K562 (cell line): Measurements from ENCODE around the gene ADAM8. TPM values are rescaled to one million over a fixed set of nuclear protein-coding genes. Genes with fewer than 3 reads are reported as not detected.
A peak's percentile ranks its signal among the peaks of the same experiment; 100 is the strongest.

Experiments
- CBX5 ChIP-seq: IDR thresholded peaks from 2 replicates; pipeline ENCODE4 v1.6.1; 2014; ENCODE audit warnings: low read depth, borderline replicate concordance
- CTCF ChIP-seq, 3 experiments: IDR thresholded peaks in 2 of 3; conservative IDR thresholded peaks in 1 of 3; 2 replicates each; pipeline ENCODE4 v1.5.1; 2011 to 2012; ENCODE audit warnings: low read length in 3 of 3, mild to moderate bottlenecking in 3 of 3, control low read depth in 2 of 3, improper control_type of control experiment in 1 of 3, inconsistent platforms in 1 of 3, low read depth in 1 of 3, mixed read lengths in 1 of 3, moderate library complexity in 1 of 3; ENCODE audit not compliant: insufficient read depth in 2 of 3
- ELK3 ChIP-seq: fragments of 450-650 bp; formaldehyde crosslinking; IDR thresholded peaks from 2 replicates; pipeline ENCODE4 v1.4.0; 2020; ENCODE audit warnings: mild to moderate bottlenecking
- HNRNPUL1 ChIP-seq: fragments of 200-400 bp; formaldehyde crosslinking; IDR thresholded peaks from 2 replicates; pipeline ENCODE4 v1.6.1; 2017; ENCODE audit warnings: low read length
- MYC ChIP-seq, 2 experiments: fragments of 250-450 bp in 1 of 2; sonication (Bioruptor Pico) in 1 of 2; IDR thresholded peaks; 2 replicates each; pipeline versions ENCODE4 v1.5.1 to v1.6.1; 2012 to 2021; ENCODE audit warnings: low read depth in 2 of 2, borderline replicate concordance in 1 of 2, improper control_type of control experiment in 1 of 2, low read length in 1 of 2, mild to moderate bottlenecking in 1 of 2, moderate library complexity in 1 of 2
- NUFIP1 ChIP-seq: fragments of 450-650 bp; IDR thresholded peaks from 2 replicates; pipeline ENCODE4 v1.6.1; 2018; ENCODE audit not compliant: partially characterized antibody
- PRDM10 ChIP-seq: fragments of 450-650 bp; IDR thresholded peaks from 2 replicates; pipeline ENCODE4 v1.6.1; 2018; ENCODE audit not compliant: partially characterized antibody
- RAD21 ChIP-seq, 2 experiments: fragments of 250-450 bp in 1 of 2; fragments of 450-650 bp in 1 of 2; sonication (Bioruptor Pico) in 1 of 2; formaldehyde crosslinking in 1 of 2; IDR thresholded peaks in 1 of 2; conservative IDR thresholded peaks in 1 of 2; 2 replicates each; pipeline versions ENCODE4 v1.4.0 to v1.8.0; 2020 to 2022; ENCODE audit warnings: mild to moderate bottlenecking in 2 of 2, moderate library complexity in 1 of 2
- SIN3A ChIP-seq, 2 experiments: fragments of 150-350 bp in 1 of 2; IDR thresholded peaks; 2 replicates each; pipeline ENCODE4 v1.6.1; 2011 to 2016; ENCODE audit warnings: borderline replicate concordance in 2 of 2, low read depth in 2 of 2, low read length in 2 of 2, mild to moderate bottlenecking in 2 of 2, moderate library complexity in 2 of 2; ENCODE audit not compliant: control insufficient read depth in 1 of 2
- STAG1 ChIP-seq: sonication (generic); formaldehyde crosslinking; IDR thresholded peaks from 2 replicates; pipeline ENCODE4 v1.5.0; 2020; ENCODE audit warnings: missing genetic modification reagents, borderline replicate concordance
- TFAP4 ChIP-seq: sonication (generic); formaldehyde crosslinking; IDR thresholded peaks from 2 replicates; pipeline ENCODE4 v1.8.0; 2022; ENCODE audit warnings: missing genetic modification reagents, mild to moderate bottlenecking, moderate library complexity, borderline replicate concordance
- ZBTB34 ChIP-seq: fragments of 250-450 bp; sonication (Bioruptor Pico); IDR thresholded peaks from 2 replicates; pipeline ENCODE4 v1.8.0; 2021; ENCODE audit warnings: mild to moderate bottlenecking, moderate library complexity
- ZNF12 ChIP-seq: sonication (generic); formaldehyde crosslinking; IDR thresholded peaks from 2 replicates; pipeline ENCODE4 v1.4.0; 2020; ENCODE audit warnings: mild to moderate bottlenecking, missing genetic modification reagents
- polyA plus RNA-seq, 8 experiments: library from polyadenylated mRNA; depleted of rRNA in 4 of 8; stranded (reverse) in 5 of 8; unstranded in 3 of 8; fragments of >200 nt; fragmentation: Nextera tagmentation in 2 of 8; fragmentation: Illumina TruSeq in 1 of 8; extraction: Ambion mirVana in 2 of 8; extraction: Trizol in 1 of 8; gene quantifications; 2 replicates each; pipeline versions ENCODE4 v1.2.1 to v1.2.3, GENCODE V29; 2011 to 2014; ENCODE audit warnings: inconsistent platforms in 1 of 8, missing spikeins in 1 of 8
- total RNA-seq, 7 experiments: library from RNA; depleted of rRNA in 6 of 7; stranded (reverse); fragments of >200 nt in 6 of 7; fragmentation: Illumina TruSeq in 2 of 7; extraction: Trizol in 2 of 7; gene quantifications; 2 replicates each; pipeline versions ENCODE4 v1.2.1 to v1.2.3, GENCODE V29; 2011 to 2021; ENCODE audit warnings: low replicate concordance in 1 of 7

ADAM8 gene
- total and polyA plus RNA-seq, 9 of the 15 experiments (the other 6 are each of a cell fraction or from before 2014, with no cell fraction given), result 0.07 to 7.0 (median 1.1) TPM

GRCh38 chr10:133267829-133268228, 8.8 kb downstream of the ADAM8 start (continued):
- TF ChIP-seq ELK3 (CRISPR knock-in tag) (no peak), CTCF (IDR thresholded peaks at IDR 0.05 in 2 of 3, conservative IDR thresholded peaks at IDR 0.05 in 1 of 3; ENCODE audit: insufficient read depth in 2 of 3, low read depth in 1 of 3, low read length in 3 of 3) (peak in 2 of 3 experiments; percentile 22 to 34; a peak in 2 of 6 replicates), HNRNPUL1 (no peak), SIN3A (IDR thresholded peaks at IDR 0.05; ENCODE audit: borderline replicate concordance in 2 of 2, control insufficient read depth in 1 of 2, low read depth in 2 of 2, low read length in 2 of 2) (no peak), ZBTB34 (CRISPR knock-in tag) (no peak), RAD21 (CRISPR knock-in tag; conservative IDR thresholded peaks at IDR 0.05 in 1 of 2, IDR thresholded peaks at IDR 0.05 in 1 of 2) (peak in 1 of 2 experiments; percentile 21; a peak in 1 of 4 replicates), NUFIP1 (no peak), TFAP4 (CRISPR knock-in tag) (no peak), CBX5 (no peak), MYC (IDR thresholded peaks at IDR 0.05; ENCODE audit: low read depth, low read length) (peak; percentile 56; the same call in 1 of the 2 replicates), MYC (CRISPR knock-in tag; IDR thresholded peaks at IDR 0.05; ENCODE audit: borderline replicate concordance, low read depth) (no peak), PRDM10 (no peak), ZNF12 (CRISPR knock-in tag) (no peak), STAG1 (CRISPR knock-in tag) (no peak)
